MCF 10A (cell line): ENCODE measurements around the gene CCL16. TPM values are rescaled to one million over a fixed set of nuclear protein-coding genes. Genes with fewer than 3 reads are reported as not detected.
A peak's percentile ranks its signal among the peaks of the same experiment; 100 is the strongest.

Experiments
- BruUV-seq: library from RNA; stranded (reverse); fragments of 400-500 nt; replicated peaks from 2 replicates; lab custom pipeline; 2021; lab: Mats Ljungman, UMichigan
- CTCF ChIA-PET: fragments of 300-600 bp; sonication (Branson Sonifier 250); formaldehyde crosslinking; extraction: SDS; loops from one replicate; lab custom pipeline; 2021; ENCODE audit warnings: antibody characterized with exemption, inconsistent platforms; lab: Yijun Ruan, JAX
- POLR2A ChIA-PET: fragments of 300-600, 350-650 bp; sonication (Branson Sonifier 250); formaldehyde crosslinking; extraction: SDS; loops from one replicate; lab custom pipeline; 2020; ENCODE audit warnings: antibody characterized with exemption, inconsistent platforms; lab: Yijun Ruan, JAX
- DNase-seq: peaks from one replicate; pipeline ENCODE4 v3.0.0-alpha.2; 2018; ENCODE audit not compliant: unreplicated experiment
- H3K27ac Mint-ChIP-seq: one replicate; pipeline ENCODE4 v1.8.0; 2022; ENCODE audit warnings: mild to moderate bottlenecking, low read depth, mixed read lengths; ENCODE audit not compliant: unreplicated experiment
- H3K27me3 Mint-ChIP-seq: one replicate; pipeline ENCODE4 v1.8.0; 2022; ENCODE audit warnings: mixed read lengths; ENCODE audit not compliant: insufficient read depth, unreplicated experiment
- H3K36me3 Mint-ChIP-seq: one replicate; pipeline ENCODE4 v1.8.0; 2022; ENCODE audit warnings: mild to moderate bottlenecking, moderate library complexity, mixed read lengths; ENCODE audit not compliant: insufficient read depth, unreplicated experiment
- H3K4me1 Mint-ChIP-seq: one replicate; pipeline ENCODE4 v1.8.0; 2022; ENCODE audit warnings: mixed read lengths; ENCODE audit not compliant: insufficient read depth, unreplicated experiment
- H3K4me3 Mint-ChIP-seq: one replicate; pipeline ENCODE4 v1.8.0; 2022; ENCODE audit warnings: mild to moderate bottlenecking, moderate library complexity, mixed read lengths; ENCODE audit not compliant: unreplicated experiment
- H3K9me3 Mint-ChIP-seq: one replicate; pipeline ENCODE4 v1.8.0; 2022; ENCODE audit warnings: mixed read lengths; ENCODE audit not compliant: unreplicated experiment
- intact Hi-C: fragments of 100-400 bp; cut with micrococcal nuclease; formaldehyde crosslinking; loops from 2 replicates; pipeline ENCODE4 v1.14.1; 2022
- total RNA-seq: library from RNA; stranded (reverse); gene quantifications from 2 replicates; pipeline ENCODE4 v1.2.3, GENCODE V29; 2022
- TF ChIP-seq, protein P1 (sequence below): fragments of 200-600 bp; IDR thresholded peaks from one replicate; pipeline ENCODE4 v1.8.0; 2022; ENCODE audit warnings: antibody characterized with exemption, mild to moderate bottlenecking; ENCODE audit not compliant: unreplicated experiment

The CCL16 gene
- total RNA-seq, 1 experiment from 2014 or later = not detected

DNA sequence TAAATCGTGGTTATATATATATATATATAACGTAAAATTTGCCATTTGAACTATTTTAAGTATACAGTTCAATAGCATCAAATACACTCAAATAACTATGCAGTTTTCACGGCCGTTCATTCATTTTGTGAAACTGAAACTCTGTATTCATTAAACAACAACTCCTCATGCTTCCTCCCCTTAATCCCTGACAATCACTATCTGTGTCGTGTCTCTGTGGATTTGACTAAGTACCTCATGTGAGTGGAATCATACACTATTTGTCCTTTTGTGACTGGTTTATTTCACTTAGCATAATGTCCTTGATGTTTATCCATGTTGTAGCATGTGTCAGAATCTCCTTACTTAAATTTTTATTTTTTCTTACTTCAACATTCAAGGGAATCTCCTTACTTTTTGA, 33.6 kb upstream of the CCL16 start:
- ChIA-PET POLR2A (no interaction called here), CTCF (no interaction called here)
- Mint-ChIP-seq H3K27me3 (peaks cover 68% of the 10 kb centered on the region), H3K9me3 (no peaks in the 10 kb centered on the region), H3K27ac (no peak overlapping the region), H3K36me3 (peaks cover 5% of the 10 kb centered on the region), H3K4me3 (no peak overlapping the region), H3K4me1 (no peaks in the 10 kb centered on the region)
- no TSS peak for BruUV-seq
- TF ChIP-seq, protein P1, sequence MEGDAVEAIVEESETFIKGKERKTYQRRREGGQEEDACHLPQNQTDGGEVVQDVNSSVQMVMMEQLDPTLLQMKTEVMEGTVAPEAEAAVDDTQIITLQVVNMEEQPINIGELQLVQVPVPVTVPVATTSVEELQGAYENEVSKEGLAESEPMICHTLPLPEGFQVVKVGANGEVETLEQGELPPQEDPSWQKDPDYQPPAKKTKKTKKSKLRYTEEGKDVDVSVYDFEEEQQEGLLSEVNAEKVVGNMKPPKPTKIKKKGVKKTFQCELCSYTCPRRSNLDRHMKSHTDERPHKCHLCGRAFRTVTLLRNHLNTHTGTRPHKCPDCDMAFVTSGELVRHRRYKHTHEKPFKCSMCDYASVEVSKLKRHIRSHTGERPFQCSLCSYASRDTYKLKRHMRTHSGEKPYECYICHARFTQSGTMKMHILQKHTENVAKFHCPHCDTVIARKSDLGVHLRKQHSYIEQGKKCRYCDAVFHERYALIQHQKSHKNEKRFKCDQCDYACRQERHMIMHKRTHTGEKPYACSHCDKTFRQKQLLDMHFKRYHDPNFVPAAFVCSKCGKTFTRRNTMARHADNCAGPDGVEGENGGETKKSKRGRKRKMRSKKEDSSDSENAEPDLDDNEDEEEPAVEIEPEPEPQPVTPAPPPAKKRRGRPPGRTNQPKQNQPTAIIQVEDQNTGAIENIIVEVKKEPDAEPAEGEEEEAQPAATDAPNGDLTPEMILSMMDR = no peak
- DNase-seq = no peak
- intact Hi-C loops = loop anchor here (10.0 kb wide), 1 partner anchor 120 kb away; no protein-coding TSS in a partner anchor

DNA sequence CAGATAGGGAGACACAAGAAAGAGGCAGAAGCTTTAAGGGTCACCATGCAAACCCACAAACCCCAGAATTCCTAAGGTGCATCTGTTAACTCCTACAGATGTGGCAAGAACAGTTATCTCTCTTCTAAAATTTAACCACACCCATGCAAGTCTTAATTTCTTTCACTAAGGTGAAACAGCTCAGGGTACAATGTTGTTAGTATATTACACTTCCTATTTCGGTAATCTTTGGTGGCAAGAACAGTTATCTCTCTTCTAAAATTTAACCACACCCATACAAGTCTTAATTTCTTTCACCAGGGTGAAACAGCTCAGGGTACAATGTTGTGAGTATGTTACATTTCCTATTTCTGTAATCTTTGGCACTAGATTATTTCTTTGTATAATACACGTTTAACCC, 29.9 kb upstream of the CCL16 start:
- TF ChIP-seq, protein P1 = no peak
- DNase-seq = no peak
- H3K4me3 Mint-ChIP-seq = no peak overlapping the region
- CTCF ChIA-PET = interaction anchor here (0.6 kb wide), 1 partner anchor 123 kb away, joined by 3 read pairs; no protein-coding TSS in a partner anchor
- H3K27me3 Mint-ChIP-seq = peaks cover 53% of the 10 kb centered on the region
- BruUV-seq = no TSS peak
- intact Hi-C loops = loop anchor here (10.0 kb wide), 1 partner anchor 124 kb away; no protein-coding TSS in a partner anchor
- H3K4me1 Mint-ChIP-seq = no peaks in the 10 kb centered on the region
- H3K9me3 Mint-ChIP-seq = no peaks in the 10 kb centered on the region
- POLR2A ChIA-PET = no interaction called here
- no peak overlapping the region for H3K27ac Mint-ChIP-seq
- no peaks in the 10 kb centered on the region for H3K36me3 Mint-ChIP-seq

DNA sequence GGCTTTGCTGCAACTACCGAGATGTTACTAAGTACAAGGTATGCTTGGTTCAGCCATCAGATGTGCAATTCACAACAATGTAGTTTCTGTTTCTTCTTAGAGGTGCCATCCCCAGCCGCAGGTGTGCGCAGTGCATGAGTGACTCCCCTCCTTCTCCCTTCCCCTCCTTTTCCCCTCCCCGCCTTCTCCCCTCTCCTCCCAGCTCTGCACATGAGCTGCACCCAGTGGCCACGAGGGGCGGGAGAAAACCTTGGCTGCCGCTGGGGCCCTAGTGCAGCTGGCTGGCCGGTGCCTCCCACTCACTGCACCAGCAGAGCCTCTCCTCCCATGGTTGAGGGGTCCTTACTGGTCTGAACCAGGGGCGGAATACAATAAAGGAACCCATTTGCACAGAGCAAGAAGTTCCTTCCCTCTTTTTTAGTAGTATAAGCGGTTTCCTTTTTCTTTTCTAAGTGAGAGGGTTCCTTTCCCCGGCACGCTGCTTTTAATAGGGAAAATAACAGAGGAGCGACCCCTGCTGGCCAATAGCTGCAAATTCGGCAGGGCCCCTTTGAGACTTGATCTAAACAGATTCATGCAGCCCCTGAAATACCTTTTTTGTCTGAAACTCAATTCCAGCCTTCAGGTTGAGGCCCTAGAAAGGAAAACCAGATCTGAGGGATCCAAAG, 27.8 kb upstream of the CCL16 start:
- H3K4me1 Mint-ChIP-seq = no peaks in the 10 kb centered on the region
- intact Hi-C loops = no loop called here
- BruUV-seq = no TSS peak
- peak; percentile 34 for DNase-seq
- ChIA-PET POLR2A (no interaction called here), CTCF (interaction anchor here (0.6 kb wide), 1 partner anchor 137 kb away, joined by 3 read pairs; no protein-coding TSS in a partner anchor)
- no peaks in the 10 kb centered on the region for H3K9me3 Mint-ChIP-seq
- no peak overlapping the region for H3K4me3 Mint-ChIP-seq
- H3K27ac Mint-ChIP-seq = no peak overlapping the region
- H3K36me3 Mint-ChIP-seq = no peaks in the 10 kb centered on the region
- TF ChIP-seq, protein P1 = peak; percentile 32
- peaks cover 52% of the 10 kb centered on the region for H3K27me3 Mint-ChIP-seq

DNA sequence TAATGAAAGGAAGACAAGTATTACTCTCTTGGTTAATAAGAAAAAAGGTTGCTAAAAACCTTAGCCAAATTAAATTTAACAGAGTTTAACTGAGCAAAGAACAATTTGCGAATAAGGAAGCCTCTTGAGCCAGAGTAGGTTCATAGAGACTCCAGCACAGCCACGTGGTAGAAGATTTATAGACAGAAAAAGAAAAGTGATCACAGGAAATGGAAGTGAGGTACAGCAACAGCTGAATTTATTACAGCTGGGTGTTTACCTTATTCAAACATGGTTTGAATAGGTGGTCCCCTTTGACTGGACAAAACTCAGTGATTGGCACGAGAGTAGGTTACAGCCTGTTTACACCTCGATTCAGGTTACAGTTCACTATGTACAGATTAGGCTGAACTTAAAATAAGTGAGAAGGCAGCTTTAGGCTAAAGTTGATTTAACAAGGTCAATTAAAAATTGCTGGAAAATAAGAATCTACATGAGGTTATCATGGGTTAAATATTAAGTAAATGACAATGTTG, 23.4 kb upstream of the CCL16 start:
- H3K27ac Mint-ChIP-seq = no peak overlapping the region
- DNase-seq = no peak
- no peaks in the 10 kb centered on the region for H3K36me3 Mint-ChIP-seq
- POLR2A ChIA-PET = no interaction called here
- intact Hi-C loops = no loop called here
- H3K9me3 Mint-ChIP-seq = no peaks in the 10 kb centered on the region
- peaks cover 21% of the 10 kb centered on the region for H3K27me3 Mint-ChIP-seq
- no peak overlapping the region for H3K4me3 Mint-ChIP-seq
- H3K4me1 Mint-ChIP-seq = no peaks in the 10 kb centered on the region
- TF ChIP-seq, protein P1 = no peak
- BruUV-seq = no TSS peak
- CTCF ChIA-PET = interaction anchor here (1.0 to 2.0 kb wide), 3 partner anchors 20 to 144 kb away, joined by 4 to 8 read pairs (median 4); no protein-coding TSS in a partner anchor
